Mucosa of stomach (tissue), 1 donor: ENCODE results near the gene PCSK5.
"Not testable (repeated sequence)": the region's sequence is repeated elsewhere in the genome, so short reads cannot be mapped to it uniquely, and the experiment has no call there.

Experiments used
- H3K27me3 ChIP-seq: one replicate; pipeline ENCODE4 v1.7.0; 2013; ENCODE audit warnings: mild to moderate bottlenecking, low read length; ENCODE audit not compliant: control insufficient read depth, insufficient read depth
- H3K36me3 ChIP-seq: one replicate; pipeline ENCODE4 v1.7.0; 2013; ENCODE audit warnings: low read length; ENCODE audit not compliant: control insufficient read depth, insufficient read depth
- H3K4me1 ChIP-seq: one replicate; pipeline ENCODE4 v1.7.0; 2013; ENCODE audit warnings: mild to moderate bottlenecking, low read length; ENCODE audit not compliant: control insufficient read depth, insufficient read depth
- H3K4me3 ChIP-seq: one replicate; pipeline ENCODE4 v1.7.0; 2013; ENCODE audit warnings: low read length
- H3K9ac ChIP-seq: one replicate; pipeline ENCODE4 v1.7.0; 2013; ENCODE audit warnings: mild to moderate bottlenecking, low read length, moderate library complexity
- H3K9me3 ChIP-seq: one replicate; pipeline ENCODE4 v1.7.0; 2013; ENCODE audit warnings: mild to moderate bottlenecking, low read length, moderate library complexity; ENCODE audit not compliant: control insufficient read depth
- donor health status: Pancreatic carcinoma.

PCSK5 gene

GRCh38 chr9:76298521-76299144, 408.2 kb downstream of the PCSK5 start:
- peaks cover 4% of the 10 kb centered on the region for H3K4me1 ChIP-seq
- H3K9me3 ChIP-seq = no peaks in the 10 kb centered on the region
- H3K36me3 ChIP-seq = no peaks in the 10 kb centered on the region
- no peak overlapping the region for H3K4me3 ChIP-seq
- no peak overlapping the region for H3K9ac ChIP-seq
- H3K27me3 ChIP-seq = no peaks in the 10 kb centered on the region

GRCh38 chr9:76302543-76302942, 412.1 kb downstream of the PCSK5 start:
- H3K36me3 ChIP-seq = no peaks in the 10 kb centered on the region
- H3K4me3 ChIP-seq = no peak overlapping the region
- H3K27me3 ChIP-seq = no peaks in the 10 kb centered on the region
- peaks cover 4% of the 10 kb centered on the region for H3K4me1 ChIP-seq
- H3K9ac ChIP-seq = no peak overlapping the region
- no peaks in the 10 kb centered on the region for H3K9me3 ChIP-seq

- Histone ChIP-seq H3K9ac (no peak overlapping the region), H3K4me1 (peaks cover 5% of the 10 kb centered on the region), H3K36me3 (no peaks in the 10 kb centered on the region), H3K4me3 (no peak overlapping the region), H3K9me3 (no peaks in the 10 kb centered on the region), H3K27me3 (no peaks in the 10 kb centered on the region)
These were observed 412.6 kb downstream of the PCSK5 start for GRCh38 chr9:76302947-76303550.

- H3K4me3 ChIP-seq, H3K27me3 ChIP-seq, H3K9me3 ChIP-seq, H3K9ac ChIP-seq, H3K36me3 ChIP-seq: not testable (repeated sequence)
- H3K4me1 ChIP-seq = peaks cover 12% of the 10 kb centered on the region
These were observed 416.6 kb downstream of the PCSK5 start for GRCh38 chr9:76307047-76307446.

GRCh38 chr9:76310577-76310976, 420.1 kb downstream of the PCSK5 start:
- Histone ChIP-seq H3K9me3 (no peaks in the 10 kb centered on the region), H3K27me3 (no peaks in the 10 kb centered on the region), H3K4me1 (peaks cover 24% of the 10 kb centered on the region), H3K4me3 (no peak overlapping the region), H3K9ac (no peak overlapping the region), H3K36me3 (no peaks in the 10 kb centered on the region)

GRCh38 chr9:76310991-76311390, 420.5 kb downstream of the PCSK5 start:
- Histone ChIP-seq H3K4me3 (no peak overlapping the region), H3K27me3 (no peaks in the 10 kb centered on the region), H3K9me3 (no peaks in the 10 kb centered on the region), H3K9ac (no peak overlapping the region), H3K36me3 (no peaks in the 10 kb centered on the region), H3K4me1 (peaks cover 24% of the 10 kb centered on the region)

GRCh38 chr9:76311537-76311936, 421.1 kb downstream of the PCSK5 start:
- H3K4me3 ChIP-seq = no peak overlapping the region
- H3K36me3 ChIP-seq = no peaks in the 10 kb centered on the region
- no peak overlapping the region for H3K9ac ChIP-seq
- no peaks in the 10 kb centered on the region for H3K9me3 ChIP-seq
- H3K4me1 ChIP-seq = peaks cover 24% of the 10 kb centered on the region
- H3K27me3 ChIP-seq = no peaks in the 10 kb centered on the region

GRCh38 chr9:76313771-76314170, 423.3 kb downstream of the PCSK5 start:
- no peaks in the 10 kb centered on the region for H3K27me3 ChIP-seq
- H3K9ac ChIP-seq = no peak overlapping the region
- no peak overlapping the region for H3K4me3 ChIP-seq

GRCh38 chr9:76314321-76314720, 423.8 kb downstream of the PCSK5 start:
- Histone ChIP-seq H3K4me1 (peaks cover 15% of the 10 kb centered on the region), H3K27me3 (no peaks in the 10 kb centered on the region), H3K4me3 (no peak overlapping the region), H3K9me3 (no peaks in the 10 kb centered on the region), H3K36me3 (no peaks in the 10 kb centered on the region), H3K9ac (no peak overlapping the region)

More at GRCh38 chr9:76313771-76314170, 423.3 kb downstream of the PCSK5 start:
- H3K4me1 ChIP-seq = peaks cover 15% of the 10 kb centered on the region
- H3K36me3 ChIP-seq = no peaks in the 10 kb centered on the region
- H3K9me3 ChIP-seq = no peaks in the 10 kb centered on the region

- Histone ChIP-seq H3K9ac (no peak overlapping the region), H3K9me3 (no peaks in the 10 kb centered on the region), H3K4me3 (no peak overlapping the region), H3K36me3 (no peaks in the 10 kb centered on the region), H3K4me1 (peaks cover 15% of the 10 kb centered on the region), H3K27me3 (no peaks in the 10 kb centered on the region)
These were observed 425.6 kb downstream of the PCSK5 start for GRCh38 chr9:76316069-76316468.

- not testable (repeated sequence) for H3K4me1 ChIP-seq, H3K9ac ChIP-seq, H3K4me3 ChIP-seq, H3K36me3 ChIP-seq, H3K27me3 ChIP-seq, H3K9me3 ChIP-seq
These were observed 429.0 kb downstream of the PCSK5 start for GRCh38 chr9:76319466-76319865.

- H3K9me3 ChIP-seq = no peaks in the 10 kb centered on the region
- H3K36me3 ChIP-seq = no peaks in the 10 kb centered on the region
- no peak overlapping the region for H3K9ac ChIP-seq
- H3K4me1 ChIP-seq = no peaks in the 10 kb centered on the region
- no peak overlapping the region for H3K4me3 ChIP-seq
- no peaks in the 10 kb centered on the region for H3K27me3 ChIP-seq
These were observed 430.8 kb downstream of the PCSK5 start for GRCh38 chr9:76321195-76321828.
